T1000 (cell line): ENCODE results near the gene THOC7.
A peak's percentile ranks its signal among the peaks of the same experiment; 100 is the strongest.

Experiments
- DNase-seq: peaks from one replicate; lab custom pipeline; 2025; ENCODE audit warnings: mixed read lengths; lab: John Stamatoyannopoulos, UW

Gene THOC7

GRCh38 chr3:63878394-63879060 lies 14.9 kb upstream of the THOC7 start:
- DNase-seq: no peak

GRCh38 chr3:63877737-63878393 lies 14.3 kb upstream of the THOC7 start:
- DNase-seq: no peak

DNA sequence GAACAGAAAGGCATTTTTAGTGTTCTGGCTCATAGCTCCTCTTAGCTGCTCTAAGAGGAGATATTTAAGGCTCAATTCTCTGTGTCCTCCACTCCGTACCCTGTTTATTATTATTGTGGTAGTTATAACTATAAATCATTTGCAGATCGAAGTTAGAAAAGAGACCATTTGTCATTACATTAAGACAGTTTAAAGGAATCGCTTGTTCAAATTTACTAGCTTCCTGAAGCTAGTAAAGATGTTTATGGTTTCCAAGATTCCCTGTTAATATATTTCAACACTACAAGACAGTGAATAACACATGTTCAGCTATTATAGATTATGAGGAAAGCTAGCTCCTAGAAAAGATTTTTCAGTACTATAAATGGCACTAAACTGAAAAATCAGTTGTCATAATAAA lies 12.7 kb upstream of the THOC7 start:
- DNase-seq: no peak

DNA sequence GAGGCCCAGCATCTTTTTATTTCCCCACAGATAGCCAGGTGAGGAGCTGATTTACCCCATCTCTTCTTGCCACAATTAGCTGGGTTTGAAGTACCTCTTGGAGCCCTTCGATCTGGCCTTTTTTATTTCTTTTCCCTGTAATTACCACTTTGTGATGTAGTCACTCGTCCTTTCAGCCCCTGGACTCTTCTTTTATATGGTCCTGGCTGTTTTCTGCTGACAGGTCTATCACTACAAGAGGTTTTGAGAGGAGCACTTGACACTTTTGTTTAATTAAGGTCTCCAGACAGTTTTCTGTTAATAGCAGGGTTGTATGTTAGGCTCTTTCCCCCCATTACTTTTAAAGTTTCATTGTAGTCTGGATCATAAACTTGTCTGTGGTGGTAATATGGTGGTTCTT lies 11.9 kb upstream of the THOC7 start:
- DNase-seq: no peak

DNA sequence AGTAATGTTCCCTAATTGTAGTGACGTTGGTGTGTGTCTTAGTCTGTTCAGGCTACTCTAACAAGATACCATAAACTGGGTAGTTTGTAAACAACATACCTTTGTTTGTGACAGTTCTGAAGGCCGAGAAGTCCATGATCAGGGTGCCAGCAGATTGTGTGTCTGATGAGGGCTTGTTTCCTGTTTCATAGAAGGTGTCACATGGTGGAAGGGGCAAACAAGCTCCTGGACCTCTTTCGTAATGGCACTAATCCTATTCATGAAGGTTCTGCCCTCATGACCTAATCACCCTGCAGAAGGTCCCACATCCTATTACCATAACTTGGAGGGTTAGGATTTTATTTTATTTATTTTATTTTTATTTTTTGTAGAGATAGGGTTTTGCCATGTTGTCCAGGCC lies 11.2 kb upstream of the THOC7 start:
- no peak for DNase-seq

GRCh38 chr3:63872135-63872924 lies 8.7 kb upstream of the THOC7 start:
- DNase-seq: peak; percentile 23

- no peak for DNase-seq
These were observed 7.0 kb upstream of the THOC7 start for GRCh38 chr3:63870615-63871005.

- no peak for DNase-seq
These were observed 6.5 kb upstream of the THOC7 start for GRCh38 chr3:63869940-63870614.

- no peak for DNase-seq
These were observed 3.6 kb upstream of the THOC7 start for GRCh38 chr3:63867225-63867624.

GRCh38 chr3:63864965-63865327 lies 1.3 kb upstream of the THOC7 start:
- DNase-seq: no peak

- DNase-seq: no peak
These were observed 681 bp upstream of the THOC7 start for GRCh38 chr3:63864008-63864964.

- no peak for DNase-seq
These were observed 828 bp downstream of the THOC7 start for GRCh38 chr3:63862804-63863149.

GRCh38 chr3:63861306-63861705 lies 2.3 kb downstream of the THOC7 start:
- no peak for DNase-seq

- DNase-seq: no peak
These were observed 2.8 kb downstream of the THOC7 start for GRCh38 chr3:63860776-63861175.

- DNase-seq: no peak
These were observed 6.3 kb downstream of the THOC7 start for GRCh38 chr3:63857311-63857710.

DNA sequence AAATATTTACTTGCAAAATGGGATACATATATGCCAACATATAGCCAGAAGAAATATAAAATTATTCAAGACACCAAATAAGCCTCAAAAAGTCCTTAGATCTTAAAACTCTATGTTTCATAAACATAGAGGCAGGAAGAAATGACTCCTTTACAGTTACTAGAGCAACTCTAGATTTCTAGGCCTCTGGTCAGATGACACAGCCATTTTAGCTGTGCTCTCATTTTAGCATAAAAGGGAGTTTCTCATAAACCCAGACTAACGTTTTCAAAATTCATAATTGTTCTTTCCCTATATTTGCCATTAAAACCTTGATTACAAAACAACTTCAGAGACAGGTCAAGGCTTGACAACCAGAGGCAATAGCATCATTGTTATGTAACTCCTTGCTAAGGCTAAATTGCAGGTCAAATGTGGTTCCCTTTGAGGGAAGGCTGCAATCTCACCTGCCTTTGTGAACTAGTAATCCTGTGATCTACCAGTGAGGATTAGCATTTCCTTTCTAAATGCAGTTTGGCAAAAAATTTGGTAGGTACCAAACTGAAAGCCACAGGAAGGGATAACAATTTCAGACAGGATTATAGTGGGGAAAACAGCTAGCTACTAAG lies 8.2 kb downstream of the THOC7 start:
- no peak for DNase-seq

DNA sequence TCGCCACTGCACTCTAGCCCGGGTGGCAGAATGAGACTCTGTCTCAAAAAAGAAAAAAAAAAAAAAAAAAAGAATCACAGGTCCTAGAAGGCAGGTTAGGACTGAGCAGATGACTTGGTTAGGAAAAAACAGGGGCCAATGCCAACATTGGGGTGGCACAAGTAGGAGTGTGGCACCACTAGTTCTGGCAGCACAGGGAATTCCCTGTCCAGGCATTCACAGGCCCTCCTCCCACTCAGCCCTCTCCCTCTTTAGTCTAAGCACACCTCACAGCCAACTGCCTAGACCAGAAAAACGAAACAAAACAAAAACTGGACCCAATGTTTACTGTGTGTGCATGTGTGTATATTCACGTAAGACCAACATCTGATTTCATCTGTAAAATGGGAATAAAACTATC lies 10.5 kb downstream of the THOC7 start:
- no peak for DNase-seq

- DNase-seq: no peak
These were observed 12.3 kb downstream of the THOC7 start for GRCh38 chr3:63851287-63851686.

- DNase-seq: no peak
These were observed 14.4 kb downstream of the THOC7 start for GRCh38 chr3:63849175-63849574.

DNA sequence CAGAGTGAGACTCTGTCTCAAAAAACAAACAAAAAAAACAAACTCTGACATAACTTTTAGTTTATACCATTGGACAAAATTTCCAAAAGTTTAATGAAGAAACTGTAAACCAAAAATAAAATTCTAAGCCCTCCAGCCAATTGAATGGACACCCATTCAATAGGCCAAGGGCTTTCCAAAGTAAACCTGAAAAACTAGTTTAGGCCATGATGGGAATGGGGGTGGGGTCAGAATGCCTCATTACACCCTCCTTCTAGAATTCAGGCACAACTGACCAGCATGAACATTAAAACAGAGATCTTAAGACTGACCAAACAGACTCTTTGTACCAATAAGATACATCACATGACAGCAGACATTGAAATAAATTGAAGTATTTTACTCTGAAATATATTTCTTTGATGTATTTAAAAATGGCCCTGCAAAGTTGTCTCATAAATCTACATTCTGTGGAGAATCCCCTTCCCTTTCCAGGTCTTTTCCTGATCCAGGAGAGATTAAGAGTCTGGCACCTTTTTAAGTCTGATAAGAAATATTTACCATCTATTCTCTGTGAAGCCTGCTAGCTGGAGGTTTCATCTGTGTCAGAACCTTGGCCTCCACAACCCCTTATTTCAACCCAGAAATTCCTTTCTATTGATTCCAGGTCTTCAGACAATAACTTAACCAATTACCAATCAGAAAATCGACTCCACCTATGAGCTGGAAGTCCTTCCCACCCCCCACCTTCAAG lies 15.7 kb downstream of the THOC7 start:
- DNase-seq: no peak

DNA sequence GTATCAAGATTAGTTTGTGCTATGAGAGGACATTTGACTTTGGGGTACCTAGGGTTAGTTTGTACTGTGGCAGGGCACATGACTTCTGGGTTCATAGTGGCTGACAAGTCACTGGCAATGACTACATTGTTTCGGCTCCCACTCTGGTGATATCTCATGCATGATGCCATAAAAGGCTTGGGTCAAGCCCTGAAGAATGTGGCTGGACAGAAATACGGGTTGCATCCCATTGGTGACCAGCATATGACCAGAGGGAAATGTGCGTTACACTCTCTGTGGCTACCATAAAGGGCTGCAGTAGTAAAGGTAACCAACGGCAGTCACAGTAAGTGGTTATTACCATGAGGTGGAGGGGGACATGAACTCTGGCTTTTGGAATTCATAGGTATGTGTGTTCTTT lies 18.4 kb downstream of the THOC7 start:
- DNase-seq: no peak
